HEK293 (cell line): ENCODE measurements around the gene DCUN1D2.

Experiments
- WT1 ChIP-seq: fragments of 450-650 bp; formaldehyde crosslinking; IDR thresholded peaks from 2 replicates; pipeline ENCODE4 v1.5.1; 2016; ENCODE audit warnings: missing biosample characterization, missing genetic modification characterization
- ZBTB1 ChIP-seq: fragments of 450-650 bp; formaldehyde crosslinking; IDR thresholded peaks from 2 replicates; pipeline ENCODE4 v1.5.1; 2016; ENCODE audit warnings: missing biosample characterization, missing genetic modification characterization
- ZBTB21 ChIP-seq: fragments of 450-650 bp; formaldehyde crosslinking; IDR thresholded peaks from 2 replicates; pipeline ENCODE4 v1.5.1; 2017; ENCODE audit warnings: missing biosample characterization, missing genetic modification characterization
- ZNF138 ChIP-seq: fragments of 450-650 bp; formaldehyde crosslinking; IDR thresholded peaks from 2 replicates; pipeline ENCODE4 v1.5.1; 2016; ENCODE audit warnings: missing biosample characterization, missing genetic modification characterization, borderline replicate concordance
- ZNF266 ChIP-seq: fragments of 450-650 bp; formaldehyde crosslinking; IDR thresholded peaks from 2 replicates; pipeline ENCODE4 v1.5.1; 2016; ENCODE audit warnings: missing biosample characterization, missing genetic modification characterization, low read depth
- ZNF558 ChIP-seq: fragments of 450-650 bp; formaldehyde crosslinking; IDR thresholded peaks from 2 replicates; pipeline ENCODE4 v1.5.1; 2016; ENCODE audit warnings: missing biosample characterization, missing genetic modification characterization
- ZNF610 ChIP-seq: fragments of 450-650 bp; formaldehyde crosslinking; IDR thresholded peaks from 2 replicates; pipeline ENCODE4 v1.5.1; 2016; ENCODE audit warnings: missing biosample characterization, missing genetic modification characterization, borderline replicate concordance
- ZNF747 ChIP-seq: fragments of 450-650 bp; formaldehyde crosslinking; IDR thresholded peaks from 2 replicates; pipeline ENCODE4 v1.5.1; 2016; ENCODE audit warnings: missing biosample characterization, missing genetic modification characterization
- TF ChIP-seq, protein P1 (sequence below): fragments of 450-650 bp; formaldehyde crosslinking; IDR thresholded peaks from 2 replicates; pipeline ENCODE4 v1.5.1; 2016; ENCODE audit warnings: missing biosample characterization, missing genetic modification characterization
- TF ChIP-seq, protein P2 (sequence below): fragments of 450-650 bp; formaldehyde crosslinking; IDR thresholded peaks from 2 replicates; pipeline ENCODE4 v1.5.1; 2016; ENCODE audit warnings: missing biosample characterization, missing genetic modification characterization

DNA sequence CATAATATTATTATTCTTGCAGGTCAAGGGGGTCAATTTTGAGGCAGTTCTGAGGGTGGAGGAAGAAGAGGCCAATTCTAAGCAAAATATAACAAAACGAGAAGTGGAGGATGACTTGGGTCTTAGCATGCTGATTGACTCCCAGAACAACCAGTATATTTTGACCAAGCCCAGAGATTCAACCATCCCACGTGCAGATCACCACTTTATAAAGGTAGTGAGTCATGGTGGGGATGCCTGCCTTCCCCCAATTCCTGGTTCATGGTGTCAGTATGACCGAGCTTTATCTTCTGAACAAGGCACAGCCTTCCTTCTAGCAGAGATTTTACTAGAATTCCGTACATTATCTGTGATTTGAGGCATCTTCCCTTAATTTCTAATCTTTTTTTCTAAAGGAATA is 9.4 kb upstream of the DCUN1D2 start:
- TF ChIP-seq ZBTB1 (tag by site-specific recombination) (no peak), ZNF610 (tag by site-specific recombination) (no peak), WT1 (tag by site-specific recombination) (no peak), ZNF138 (tag by site-specific recombination) (no peak), ZNF266 (no peak), ZBTB21 (tag by site-specific recombination) (no peak), ZNF558 (tag by site-specific recombination) (no peak), ZNF747 (no peak)
- TF ChIP-seq, protein P1, sequence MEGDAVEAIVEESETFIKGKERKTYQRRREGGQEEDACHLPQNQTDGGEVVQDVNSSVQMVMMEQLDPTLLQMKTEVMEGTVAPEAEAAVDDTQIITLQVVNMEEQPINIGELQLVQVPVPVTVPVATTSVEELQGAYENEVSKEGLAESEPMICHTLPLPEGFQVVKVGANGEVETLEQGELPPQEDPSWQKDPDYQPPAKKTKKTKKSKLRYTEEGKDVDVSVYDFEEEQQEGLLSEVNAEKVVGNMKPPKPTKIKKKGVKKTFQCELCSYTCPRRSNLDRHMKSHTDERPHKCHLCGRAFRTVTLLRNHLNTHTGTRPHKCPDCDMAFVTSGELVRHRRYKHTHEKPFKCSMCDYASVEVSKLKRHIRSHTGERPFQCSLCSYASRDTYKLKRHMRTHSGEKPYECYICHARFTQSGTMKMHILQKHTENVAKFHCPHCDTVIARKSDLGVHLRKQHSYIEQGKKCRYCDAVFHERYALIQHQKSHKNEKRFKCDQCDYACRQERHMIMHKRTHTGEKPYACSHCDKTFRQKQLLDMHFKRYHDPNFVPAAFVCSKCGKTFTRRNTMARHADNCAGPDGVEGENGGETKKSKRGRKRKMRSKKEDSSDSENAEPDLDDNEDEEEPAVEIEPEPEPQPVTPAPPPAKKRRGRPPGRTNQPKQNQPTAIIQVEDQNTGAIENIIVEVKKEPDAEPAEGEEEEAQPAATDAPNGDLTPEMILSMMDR: no peak
- TF ChIP-seq, protein P2, sequence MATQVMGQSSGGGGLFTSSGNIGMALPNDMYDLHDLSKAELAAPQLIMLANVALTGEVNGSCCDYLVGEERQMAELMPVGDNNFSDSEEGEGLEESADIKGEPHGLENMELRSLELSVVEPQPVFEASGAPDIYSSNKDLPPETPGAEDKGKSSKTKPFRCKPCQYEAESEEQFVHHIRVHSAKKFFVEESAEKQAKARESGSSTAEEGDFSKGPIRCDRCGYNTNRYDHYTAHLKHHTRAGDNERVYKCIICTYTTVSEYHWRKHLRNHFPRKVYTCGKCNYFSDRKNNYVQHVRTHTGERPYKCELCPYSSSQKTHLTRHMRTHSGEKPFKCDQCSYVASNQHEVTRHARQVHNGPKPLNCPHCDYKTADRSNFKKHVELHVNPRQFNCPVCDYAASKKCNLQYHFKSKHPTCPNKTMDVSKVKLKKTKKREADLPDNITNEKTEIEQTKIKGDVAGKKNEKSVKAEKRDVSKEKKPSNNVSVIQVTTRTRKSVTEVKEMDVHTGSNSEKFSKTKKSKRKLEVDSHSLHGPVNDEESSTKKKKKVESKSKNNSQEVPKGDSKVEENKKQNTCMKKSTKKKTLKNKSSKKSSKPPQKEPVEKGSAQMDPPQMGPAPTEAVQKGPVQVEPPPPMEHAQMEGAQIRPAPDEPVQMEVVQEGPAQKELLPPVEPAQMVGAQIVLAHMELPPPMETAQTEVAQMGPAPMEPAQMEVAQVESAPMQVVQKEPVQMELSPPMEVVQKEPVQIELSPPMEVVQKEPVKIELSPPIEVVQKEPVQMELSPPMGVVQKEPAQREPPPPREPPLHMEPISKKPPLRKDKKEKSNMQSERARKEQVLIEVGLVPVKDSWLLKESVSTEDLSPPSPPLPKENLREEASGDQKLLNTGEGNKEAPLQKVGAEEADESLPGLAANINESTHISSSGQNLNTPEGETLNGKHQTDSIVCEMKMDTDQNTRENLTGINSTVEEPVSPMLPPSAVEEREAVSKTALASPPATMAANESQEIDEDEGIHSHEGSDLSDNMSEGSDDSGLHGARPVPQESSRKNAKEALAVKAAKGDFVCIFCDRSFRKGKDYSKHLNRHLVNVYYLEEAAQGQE (tag by site-specific recombination): no peak
